Measurements from ENCODE around the gene SLC39A11.

DNA sequence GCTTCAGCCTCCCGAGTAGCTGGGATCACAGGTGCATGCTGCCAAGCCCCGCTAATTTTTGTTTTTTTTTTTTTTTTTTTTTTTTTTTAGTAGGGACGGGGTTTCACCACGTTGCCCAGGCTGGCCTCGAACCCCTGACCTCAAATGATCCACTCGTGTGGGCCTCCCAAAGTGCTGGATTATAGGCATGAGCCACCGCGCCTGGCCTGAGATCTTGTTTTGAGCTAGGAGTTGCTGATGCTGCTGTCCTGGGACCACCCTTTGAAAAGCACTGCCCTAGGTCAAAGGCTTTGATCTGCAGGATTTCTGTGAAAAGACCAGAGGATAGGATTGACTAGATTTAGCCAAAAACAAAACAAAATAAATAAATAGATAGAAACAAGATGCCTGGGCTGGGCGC lies 798 bp upstream of the SLC39A11 start:
- no peak for TF ChIP-seq POLR2A (IDR thresholded peaks at IDR 0.05)
- TF ChIP-seq CTCF (IDR thresholded peaks at IDR 0.05): no peak

Measured in testis (tissue), 2 donors.